Thyroid gland (tissue), 4 donors: ENCODE data around the gene SUDS3. TPM values are rescaled to one million over a fixed set of nuclear protein-coding genes. Genes with fewer than 3 reads are reported as not detected.

Experiments
- DNase-seq, 2 donors: peaks; one replicate each; pipeline ENCODE4 v3.0.0-alpha.2; 2019
- H3K27ac ChIP-seq, 3 donors: fragments of 200-600 bp; sonication (generic); 1 replicate in 2 of 3; 2 replicates in 1 of 3; pipeline ENCODE4 v1.5.1; 2016 to 2019; ENCODE audit warnings: mild to moderate bottlenecking in 1 of 3, moderate library complexity in 1 of 3
- H3K27me3 ChIP-seq: fragments of 200-600 bp; sonication (generic); one replicate; pipeline ENCODE4 v1.5.1; 2019
- H3K36me3 ChIP-seq, 2 donors: fragments of 200-600 bp; sonication (generic); one replicate each; pipeline ENCODE4 v1.5.1; 2016 to 2019
- H3K4me1 ChIP-seq, 2 donors: fragments of 200-600 bp; sonication (generic); one replicate each; pipeline ENCODE4 v1.5.1; 2017 to 2019
- H3K4me3 ChIP-seq, 3 donors: fragments of 200-600 bp; sonication (generic); replicated peaks in 1 of 3; 1 replicate in 2 of 3; 2 replicates in 1 of 3; pipeline ENCODE4 v1.5.1; 2016; ENCODE audit warnings: mild to moderate bottlenecking in 1 of 3
- H3K9me3 ChIP-seq: fragments of 200-600 bp; sonication (generic); one replicate; pipeline ENCODE4 v1.5.1; 2017
- CTCF ChIP-seq, 6 experiments: fragments of 200-600 bp in 3 of 6; fragments of 450-650 bp in 3 of 6; sonication (generic) in 3 of 6; IDR thresholded peaks; one replicate each; pipeline ENCODE4 v1.5.1; 2016 to 2019; ENCODE audit warnings: antibody characterized with exemption in 6 of 6, mild to moderate bottlenecking in 2 of 6, inconsistent platforms in 1 of 6, moderate library complexity in 1 of 6
- POLR2A ChIP-seq, 2 donors: fragments of 450-650 bp; IDR thresholded peaks; one replicate each; pipeline ENCODE4 v1.6.1; 2017; ENCODE audit warnings: antibody characterized with exemption in 2 of 2, mild to moderate bottlenecking in 2 of 2, moderate library complexity in 1 of 2
- WGBS, 2 donors: methylation state at CpG; one replicate each; pipeline ENCODE4 v1.1.5; 2017; 5-methylcytosine and 5-hydroxymethylcytosine counted together
- intact Hi-C: fragments of 100-400 bp; cut with DNase I; formaldehyde crosslinking; loops from one replicate; pipeline ENCODE4 v1.15.1; 2023
- total RNA-seq, 4 donors: library from RNA; depleted of rRNA; stranded (reverse); fragments of >200 nt; gene quantifications; one replicate each; pipeline ENCODE4 v1.2.3, GENCODE V29; 2016

SUDS3 gene
- total RNA-seq, 4 donors from 2014 or later, result 56.5 to 75.7 (median 62.7) TPM

GRCh38 chr12:118355843-118356242 lies 20.5 kb upstream of the SUDS3 start:
- Histone ChIP-seq H3K27me3 (no peaks in the 10 kb centered on the region), H3K9me3 (no peaks in the 10 kb centered on the region), H3K4me3 (no peak overlapping the region), H3K27ac (no peak overlapping the region), H3K36me3 (no peaks in the 10 kb centered on the region), H3K4me1 (peaks cover 14 to 29% of the 10 kb centered on the region in 2 donors)
- no peak for TF ChIP-seq CTCF (IDR thresholded peaks at IDR 0.05)
- no peak for TF ChIP-seq POLR2A (IDR thresholded peaks at IDR 0.05)
- 100% methylated on average over 1 of the region's 1 CpG for WGBS, 2 donors
- intact Hi-C loops, result no loop called here
- DNase-seq, result no peak

DNA sequence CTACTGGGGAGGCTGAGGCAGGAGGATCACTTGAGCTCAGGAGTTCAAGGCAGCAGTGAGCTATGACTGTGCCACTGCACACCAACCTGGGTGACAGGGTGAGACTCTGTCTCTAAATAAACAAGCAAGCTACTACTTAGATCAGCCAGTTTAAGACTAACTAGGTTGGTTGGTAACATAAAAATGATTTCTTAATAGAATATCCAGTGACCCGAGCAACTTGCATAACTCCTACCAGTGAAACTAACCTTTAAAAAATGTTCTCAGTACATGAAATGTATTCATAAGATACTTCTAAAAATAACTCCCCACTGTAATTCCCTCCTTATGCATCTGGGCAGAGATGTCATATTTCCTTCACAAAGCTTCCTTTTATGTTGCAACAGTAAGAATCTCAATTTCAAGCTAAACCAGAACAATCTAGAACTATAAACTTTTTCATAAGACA lies 19.5 kb upstream of the SUDS3 start:
- peak overlapping the region in 2 of 3 donors; percentile 21 to 24 for H3K27ac ChIP-seq
- no peak for DNase-seq
- intact Hi-C loops, result no loop called here
- TF ChIP-seq POLR2A (IDR thresholded peaks at IDR 0.05) (no peak), CTCF (IDR thresholded peaks at IDR 0.05) (no peak)
- WGBS, 2 donors, result 68% methylated on average over 1 of the region's 1 CpG
- H3K4me3 ChIP-seq, result no peak overlapping the region
- no peaks in the 10 kb centered on the region for H3K27me3 ChIP-seq
- H3K36me3 ChIP-seq, result no peaks in the 10 kb centered on the region
- H3K9me3 ChIP-seq, result no peaks in the 10 kb centered on the region
- peaks cover 14 to 29% of the 10 kb centered on the region in 2 donors for H3K4me1 ChIP-seq

- Histone ChIP-seq H3K36me3 (no peaks in the 10 kb centered on the region), H3K27me3 (no peaks in the 10 kb centered on the region), H3K4me3 (no peak overlapping the region), H3K9me3 (no peaks in the 10 kb centered on the region), H3K4me1 (peaks cover 14 to 29% of the 10 kb centered on the region in 2 donors), H3K27ac (peak overlapping the region in 2 of 3 donors; percentile 24 to 32)
- 51 to 55% methylated on average over 7 of the region's 7 CpGs for WGBS, 2 donors
- no peak for TF ChIP-seq CTCF (IDR thresholded peaks at IDR 0.05)
- TF ChIP-seq POLR2A (IDR thresholded peaks at IDR 0.05), result no peak
- no peak for DNase-seq
- intact Hi-C loops, result no loop called here
Observed at GRCh38 chr12:118357257-118358007, 18.9 kb upstream of the SUDS3 start.

- Histone ChIP-seq H3K4me3 (no peak overlapping the region), H3K36me3 (no peaks in the 10 kb centered on the region), H3K27ac (no peak overlapping the region), H3K27me3 (no peaks in the 10 kb centered on the region), H3K9me3 (no peaks in the 10 kb centered on the region), H3K4me1 (peaks cover 14 to 29% of the 10 kb centered on the region in 2 donors)
- intact Hi-C loops, result no loop called here
- no peak for DNase-seq
- 93 to 96% methylated on average over 1 of the region's 1 CpG for WGBS, 2 donors
- TF ChIP-seq CTCF (IDR thresholded peaks at IDR 0.05), result no peak
- TF ChIP-seq POLR2A (IDR thresholded peaks at IDR 0.05), result no peak
Observed at GRCh38 chr12:118358008-118358359, 18.4 kb upstream of the SUDS3 start.
